ENCODE data around the gene OR5B12.
"Not testable (repeated sequence)": the region's sequence is repeated elsewhere in the genome, so short reads cannot be mapped to it uniquely, and the experiment has no call there.

OR5B12 gene

GRCh38 chr11:58442136-58442535 is at the start of gene OR5B12:
Gene OR5B12 (minus strand): TSS chr11:58442236. CDS start chr11:58440151, 2,085 bp downstream.
- DNase-seq, result no peak

- no peak for DNase-seq
These were observed 48.8 kb upstream of the OR5B12 start for GRCh38 chr11:58490827-58491226.

GRCh38 chr11:58487170-58487569 is 45.1 kb upstream of the OR5B12 start:
- DNase-seq, result no peak

GRCh38 chr11:58485961-58486360 is 43.9 kb upstream of the OR5B12 start:
- DNase-seq, result no peak

- DNase-seq, result no peak
These were observed 29.9 kb upstream of the OR5B12 start for GRCh38 chr11:58471892-58472291.

- DNase-seq, result no peak
These were observed 24.3 kb upstream of the OR5B12 start for GRCh38 chr11:58466293-58466692.

GRCh38 chr11:58465690-58466089 is 23.7 kb upstream of the OR5B12 start:
- DNase-seq, result no peak

GRCh38 chr11:58451585-58451984 is 9.5 kb upstream of the OR5B12 start:
- no peak for DNase-seq

GRCh38 chr11:58446294-58446693 is 4.3 kb upstream of the OR5B12 start:
- no peak for DNase-seq

GRCh38 chr11:58444300-58444699 is 2.3 kb upstream of the OR5B12 start:
- no peak for DNase-seq

- no peak for DNase-seq
These were observed 3.5 kb downstream of the OR5B12 start for GRCh38 chr11:58438486-58438885.

- no peak for DNase-seq
These were observed 7.8 kb downstream of the OR5B12 start for GRCh38 chr11:58434217-58434616.

- DNase-seq, result no peak
These were observed 8.3 kb downstream of the OR5B12 start for GRCh38 chr11:58433638-58434203.

- DNase-seq, result no peak
These were observed 12.8 kb downstream of the OR5B12 start for GRCh38 chr11:58429273-58429672.

GRCh38 chr11:58428021-58428420 is 14.0 kb downstream of the OR5B12 start, which contains the start of gene OR5B2:
Gene OR5B2 (minus strand): TSS chr11:58428121. CDS start chr11:58423261, 4,860 bp downstream.
- no peak for DNase-seq

GRCh38 chr11:58406774-58407173 is 35.3 kb downstream of the OR5B12 start, which contains the start of gene OR5B3:
Gene OR5B3 (minus strand): TSS chr11:58406874. CDS start chr11:58403409, 3,465 bp downstream.
- DNase-seq, result no peak

GRCh38 chr11:58399622-58400021 is 42.4 kb downstream of the OR5B12 start:
- DNase-seq, result not testable (repeated sequence)

GRCh38 chr11:58395581-58395980 is 46.5 kb downstream of the OR5B12 start:
- DNase-seq, result no peak

- DNase-seq, result no peak
These were observed 47.8 kb downstream of the OR5B12 start for GRCh38 chr11:58394195-58394594.

- DNase-seq, result no peak
These were observed 49.3 kb downstream of the OR5B12 start for GRCh38 chr11:58392746-58393145.

GRCh38 chr11:58391879-58392278 is 50.2 kb downstream of the OR5B12 start:
- no peak for DNase-seq

- DNase-seq, result no peak
These were observed 51.4 kb downstream of the OR5B12 start for GRCh38 chr11:58390551-58391063.

Data from activated CD4-positive, alpha-beta T cell treated with anti-CD3 and anti-CD28 coated beads for 48 hours (primary cell).